HCT116 (cell line): ENCODE measurements around the gene COASY. TPM values are rescaled to one million over a fixed set of nuclear protein-coding genes. Genes with fewer than 3 reads are reported as not detected.

Experiments used
- ATAC-seq: fragments of 200-7000 bp; cut with Tn5 transposase; 2 replicates; pipeline ENCODE4 v1.9.1; 2020; ENCODE audit warnings: mild to moderate bottlenecking, moderate library complexity
- BruUV-seq: library from RNA; stranded (reverse); fragments of 400-500 nt; replicated peaks from 2 replicates; lab custom pipeline; 2021; lab: Mats Ljungman, UMichigan
- CTCF ChIA-PET: fragments of 300-600 bp; sonication (Branson Sonifier 250); formaldehyde crosslinking; loops from one replicate; lab custom pipeline; 2021; ENCODE audit warnings: antibody characterized with exemption; lab: Charles Lee
- POLR2A ChIA-PET: fragments of 300-600, 350-600 bp; sonication (Branson Sonifier 250); formaldehyde crosslinking; loops from one replicate; lab custom pipeline; 2021; ENCODE audit warnings: antibody characterized with exemption; lab: Charles Lee
- RAD21 ChIA-PET, 2 experiments: fragments of 300-600 bp; sonication (Branson Sonifier 250); formaldehyde crosslinking; loops; one replicate each; lab custom pipeline; 2023; ENCODE audit warnings: low total read pairs in 2 of 2; ENCODE audit not compliant: uncharacterized antibody in 2 of 2, unreplicated experiment in 2 of 2, low non-redundant PET in 1 of 2; lab: Charles Lee
- DNase-seq: peaks from one replicate; pipeline ENCODE4 v3.0.0-alpha.2; 2010; ENCODE audit warnings: low read depth, low spot score
- H2AFZ ChIP-seq: fragments of 200-600 bp; shearing (Covaris generic), sonication (generic); 2 replicates; pipeline ENCODE4 v1.6.1; 2017; ENCODE audit warnings: low read depth, mixed run types, mixed read lengths, antibody characterized with exemption, low read length; ENCODE audit not compliant: poor library complexity, severe bottlenecking
- H3K27ac ChIP-seq: 2 replicates; pipeline ENCODE4 v1.5.1; 2012; ENCODE audit warnings: low read depth, low read length
- H3K27me3 ChIP-seq: fragments of 200-600 bp; sonication (generic); 2 replicates; pipeline ENCODE4 v1.6.1; 2016; ENCODE audit warnings: mixed run types, low read length, mixed read lengths; ENCODE audit not compliant: insufficient read depth
- H3K36me3 ChIP-seq, 2 experiments: fragments of 200-500 bp in 1 of 2; fragments of 200-600 bp in 1 of 2; sonication (Bioruptor generic) in 1 of 2; sonication (generic) in 1 of 2; 2 replicates each; pipeline versions ENCODE4 v1.5.1 to v1.6.1; 2014 to 2016; ENCODE audit warnings: low read length in 2 of 2, inconsistent platforms in 1 of 2, mixed read lengths in 1 of 2, mixed run types in 1 of 2; ENCODE audit not compliant: insufficient read depth in 2 of 2, control insufficient read depth in 1 of 2
- H3K4me1 ChIP-seq, 2 experiments: fragments of 200-600 bp in 1 of 2; sonication (generic) in 1 of 2; 2 replicates each; pipeline versions ENCODE4 v1.5.1 to v1.6.1; 2012 to 2017; ENCODE audit warnings: low read length in 2 of 2, inconsistent platforms in 1 of 2, mild to moderate bottlenecking in 1 of 2, mixed read lengths in 1 of 2, mixed run types in 1 of 2, moderate library complexity in 1 of 2; ENCODE audit not compliant: insufficient read depth in 2 of 2, control insufficient read depth in 1 of 2
- H3K4me2 ChIP-seq: fragments of 200-600 bp; sonication (generic); 2 replicates; pipeline ENCODE4 v1.6.1; 2017; ENCODE audit warnings: mixed run types, low read length, mixed read lengths
- H3K4me3 ChIP-seq, 2 experiments: fragments of 200-600 bp in 1 of 2; sonication (generic) in 1 of 2; replicated peaks in 1 of 2; 2 replicates each; pipeline ENCODE4 v1.5.1; 2011 to 2016; ENCODE audit warnings: low read length in 2 of 2, control low read depth in 1 of 2, low read depth in 1 of 2, mild to moderate bottlenecking in 1 of 2, mixed read lengths in 1 of 2, mixed run types in 1 of 2
- H3K79me2 ChIP-seq: fragments of 200-600 bp; sonication (generic); 2 replicates; pipeline ENCODE4 v1.6.1; 2017; ENCODE audit warnings: mild to moderate bottlenecking, mixed run types, low read length, moderate library complexity, mixed read lengths; ENCODE audit not compliant: insufficient read depth
- H3K9ac ChIP-seq: fragments of 200-600 bp; sonication (generic); 2 replicates; pipeline ENCODE4 v1.6.1; 2016; ENCODE audit warnings: low read length, mixed read lengths
- H3K9me2 ChIP-seq: fragments of 200-600 bp; sonication (generic), shearing (Covaris generic); 2 replicates; pipeline ENCODE4 v1.6.1; 2017; ENCODE audit warnings: mixed run types, mild to moderate bottlenecking, moderate library complexity; ENCODE audit not compliant: insufficient read depth
- H3K9me3 ChIP-seq, 2 experiments: fragments of 200-500 bp in 1 of 2; fragments of 200-600 bp in 1 of 2; sonication (Bioruptor generic) in 1 of 2; sonication (generic) in 1 of 2; 2 replicates each; pipeline ENCODE4 v1.6.1; 2014 to 2017; ENCODE audit warnings: low read length in 2 of 2, mixed read lengths in 2 of 2, inconsistent platforms in 1 of 2, low read depth in 1 of 2, mild to moderate bottlenecking in 1 of 2, mixed run types in 1 of 2, moderate library complexity in 1 of 2; ENCODE audit not compliant: control insufficient read depth in 1 of 2, insufficient read depth in 1 of 2
- H4K20me1 ChIP-seq: fragments of 200-600 bp; sonication (generic), shearing (Covaris generic); 2 replicates; pipeline ENCODE4 v1.6.1; 2017; ENCODE audit warnings: mixed run types, mild to moderate bottlenecking, moderate library complexity; ENCODE audit not compliant: insufficient read depth
- CBX3 ChIP-seq: IDR thresholded peaks from 2 replicates; pipeline ENCODE4 v1.6.1; 2012; ENCODE audit warnings: low read depth
- CEBPB ChIP-seq: IDR thresholded peaks from 2 replicates; pipeline ENCODE4 v1.6.1; 2012; ENCODE audit warnings: low read depth
- EGR1 ChIP-seq: IDR thresholded peaks from 2 replicates; pipeline ENCODE4 v1.6.1; 2012; ENCODE audit warnings: low read depth
- EZH2 ChIP-seq: fragments of 200-600 bp; sonication (generic); IDR thresholded peaks from 2 replicates; pipeline ENCODE4 v1.6.1; 2017; ENCODE audit warnings: antibody characterized with exemption, mixed run types
- JUND ChIP-seq: IDR thresholded peaks from 2 replicates; pipeline ENCODE4 v1.6.1; 2012
- POLR2A ChIP-seq: IDR thresholded peaks from 2 replicates; pipeline ENCODE4 v1.7.0; 2011; ENCODE audit warnings: borderline replicate concordance; ENCODE audit not compliant: insufficient read depth, insufficient read length; ENCODE audit errors: extremely low read depth
- SIN3A ChIP-seq: IDR thresholded peaks from 2 replicates; pipeline ENCODE4 v1.6.1; 2012; ENCODE audit warnings: low read depth
- TCF7L2 ChIP-seq: IDR thresholded peaks from 2 replicates; pipeline ENCODE4 v1.7.0; 2011; ENCODE audit warnings: borderline replicate concordance, inconsistent platforms; ENCODE audit not compliant: insufficient read depth, insufficient read length; ENCODE audit errors: extremely low read depth
- ZFX ChIP-seq: fragments of 450-650 bp; IDR thresholded peaks from 2 replicates; pipeline ENCODE4 v1.6.1; 2017
- intact Hi-C: fragments of 100-400 bp; cut with micrococcal nuclease; formaldehyde crosslinking; loops from 2 replicates; pipeline ENCODE4 v1.10.0; 2022
- total RNA-seq: library from RNA; stranded (reverse); gene quantifications from one replicate; pipeline ENCODE4 v1.2.1, GENCODE V29; 2021; ENCODE audit not compliant: unreplicated experiment
- TF ChIP-seq, protein P1 (sequence below), 3 experiments: fragments of 200-600 bp in 1 of 3; sonication (generic) in 1 of 3; IDR thresholded peaks in 2 of 3; conservative IDR thresholded peaks in 1 of 3; 2 replicates each; pipeline ENCODE4 v1.5.1; 2012 to 2017; ENCODE audit warnings: low read depth in 2 of 3, low read length in 2 of 3, antibody characterized with exemption in 1 of 3, borderline replicate concordance in 1 of 3, control low read depth in 1 of 3, mild to moderate bottlenecking in 1 of 3, mixed read lengths in 1 of 3, mixed run types in 1 of 3, moderate library complexity in 1 of 3; ENCODE audit not compliant: insufficient read depth in 1 of 3
- TF ChIP-seq, protein P2 (sequence below): IDR thresholded peaks from 2 replicates; pipeline ENCODE4 v1.6.1; 2012
- TF ChIP-seq, protein P3 (sequence below): IDR thresholded peaks from 2 replicates; pipeline ENCODE4 v1.6.1; 2011; ENCODE audit warnings: mild to moderate bottlenecking, low read length, moderate library complexity; ENCODE audit not compliant: insufficient replicate concordance; ENCODE audit errors: extremely low read depth
- TF ChIP-seq, protein P4 (sequence below): IDR thresholded peaks from 2 replicates; pipeline ENCODE4 v1.6.1; 2012; ENCODE audit warnings: low read depth

Gene COASY
- total RNA-seq, 1 experiment from 2014 or later: 137 TPM

DNA sequence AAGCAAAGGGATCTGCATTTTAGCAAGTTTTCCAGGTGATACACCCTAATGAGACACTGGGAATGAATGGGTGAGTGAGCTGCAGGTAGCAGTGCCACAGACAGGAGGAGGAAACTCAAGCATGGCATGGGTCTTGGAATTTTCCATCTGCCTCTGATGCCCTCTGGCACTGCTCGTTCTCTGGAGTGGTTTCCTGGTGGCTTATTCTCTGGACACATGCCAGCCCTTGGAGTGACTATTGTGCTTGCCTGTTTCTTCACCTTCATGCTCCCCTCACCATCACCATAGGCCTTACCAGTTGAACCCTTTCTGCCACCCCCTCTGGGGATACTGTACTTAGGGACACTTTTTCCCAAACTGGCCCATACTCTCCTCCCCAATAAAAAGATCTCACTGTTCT, 1.6 kb downstream of the COASY start:
- CTCF ChIA-PET: no interaction called here
- ATAC-seq: no peak
- intact Hi-C loops: no loop called here

DNA sequence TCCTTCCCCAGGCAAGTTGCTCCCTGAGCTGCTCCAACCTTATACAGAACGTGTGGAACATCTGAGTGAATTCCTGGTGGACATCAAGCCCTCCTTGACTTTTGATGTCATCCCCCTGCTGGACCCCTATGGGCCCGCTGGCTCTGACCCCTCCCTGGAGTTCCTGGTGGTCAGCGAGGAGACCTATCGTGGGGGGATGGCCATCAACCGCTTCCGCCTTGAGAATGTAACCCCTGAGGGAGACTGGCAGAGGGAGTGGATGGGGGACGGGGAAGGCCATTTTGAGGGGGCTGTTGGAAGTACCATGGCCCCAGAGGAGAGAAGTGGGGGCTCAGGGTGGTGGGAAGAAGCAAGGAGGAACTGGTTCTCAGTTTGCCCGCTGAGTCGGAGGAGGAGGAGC, 2.0 kb downstream of the COASY start:
- H4K20me1 ChIP-seq: no peaks in the 10 kb centered on the region
- intact Hi-C loops: no loop called here
- no peak overlapping the region for H2AFZ ChIP-seq
- no peak for ATAC-seq
- H3K79me2 ChIP-seq: peaks cover 47% of the 10 kb centered on the region
- no peaks in the 10 kb centered on the region for H3K9me3 ChIP-seq
- ChIA-PET CTCF (no interaction called here), POLR2A (no interaction called here), RAD21 (no interaction called here)
- H3K4me1 ChIP-seq: peaks cover 30 to 58% of the 10 kb centered on the region in 2 experiments
- H3K9ac ChIP-seq: peak overlapping the region; percentile 99
- H3K9me2 ChIP-seq: no peaks in the 10 kb centered on the region
- DNase-seq: no peak
- H3K4me3 ChIP-seq: peak overlapping the region; percentile 99 to 100
- H3K27ac ChIP-seq: peak overlapping the region; percentile 89
- H3K4me2 ChIP-seq: peak overlapping the region; percentile 99
- peaks cover 15 to 33% of the 10 kb centered on the region in 2 experiments for H3K36me3 ChIP-seq
- H3K27me3 ChIP-seq: no peaks in the 10 kb centered on the region
- no TSS peak for BruUV-seq
- TF ChIP-seq SIN3A (no peak), CBX3 (no peak), EZH2 (no peak), JUND (no peak), EGR1 (no peak), POLR2A (no peak), ZFX (no peak), CEBPB (no peak)
- TF ChIP-seq, protein P1, sequence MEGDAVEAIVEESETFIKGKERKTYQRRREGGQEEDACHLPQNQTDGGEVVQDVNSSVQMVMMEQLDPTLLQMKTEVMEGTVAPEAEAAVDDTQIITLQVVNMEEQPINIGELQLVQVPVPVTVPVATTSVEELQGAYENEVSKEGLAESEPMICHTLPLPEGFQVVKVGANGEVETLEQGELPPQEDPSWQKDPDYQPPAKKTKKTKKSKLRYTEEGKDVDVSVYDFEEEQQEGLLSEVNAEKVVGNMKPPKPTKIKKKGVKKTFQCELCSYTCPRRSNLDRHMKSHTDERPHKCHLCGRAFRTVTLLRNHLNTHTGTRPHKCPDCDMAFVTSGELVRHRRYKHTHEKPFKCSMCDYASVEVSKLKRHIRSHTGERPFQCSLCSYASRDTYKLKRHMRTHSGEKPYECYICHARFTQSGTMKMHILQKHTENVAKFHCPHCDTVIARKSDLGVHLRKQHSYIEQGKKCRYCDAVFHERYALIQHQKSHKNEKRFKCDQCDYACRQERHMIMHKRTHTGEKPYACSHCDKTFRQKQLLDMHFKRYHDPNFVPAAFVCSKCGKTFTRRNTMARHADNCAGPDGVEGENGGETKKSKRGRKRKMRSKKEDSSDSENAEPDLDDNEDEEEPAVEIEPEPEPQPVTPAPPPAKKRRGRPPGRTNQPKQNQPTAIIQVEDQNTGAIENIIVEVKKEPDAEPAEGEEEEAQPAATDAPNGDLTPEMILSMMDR (IDR thresholded peaks at IDR 0.05 in 2 of 3, conservative IDR thresholded peaks at IDR 0.05 in 1 of 3; ENCODE audit: borderline replicate concordance in 1 of 3, insufficient read depth in 1 of 3, low read depth in 2 of 3, low read length in 2 of 3): no peak
- TF ChIP-seq, protein P2, sequence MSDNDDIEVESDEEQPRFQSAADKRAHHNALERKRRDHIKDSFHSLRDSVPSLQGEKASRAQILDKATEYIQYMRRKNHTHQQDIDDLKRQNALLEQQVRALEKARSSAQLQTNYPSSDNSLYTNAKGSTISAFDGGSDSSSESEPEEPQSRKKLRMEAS: no peak
- TF ChIP-seq, protein P3, sequence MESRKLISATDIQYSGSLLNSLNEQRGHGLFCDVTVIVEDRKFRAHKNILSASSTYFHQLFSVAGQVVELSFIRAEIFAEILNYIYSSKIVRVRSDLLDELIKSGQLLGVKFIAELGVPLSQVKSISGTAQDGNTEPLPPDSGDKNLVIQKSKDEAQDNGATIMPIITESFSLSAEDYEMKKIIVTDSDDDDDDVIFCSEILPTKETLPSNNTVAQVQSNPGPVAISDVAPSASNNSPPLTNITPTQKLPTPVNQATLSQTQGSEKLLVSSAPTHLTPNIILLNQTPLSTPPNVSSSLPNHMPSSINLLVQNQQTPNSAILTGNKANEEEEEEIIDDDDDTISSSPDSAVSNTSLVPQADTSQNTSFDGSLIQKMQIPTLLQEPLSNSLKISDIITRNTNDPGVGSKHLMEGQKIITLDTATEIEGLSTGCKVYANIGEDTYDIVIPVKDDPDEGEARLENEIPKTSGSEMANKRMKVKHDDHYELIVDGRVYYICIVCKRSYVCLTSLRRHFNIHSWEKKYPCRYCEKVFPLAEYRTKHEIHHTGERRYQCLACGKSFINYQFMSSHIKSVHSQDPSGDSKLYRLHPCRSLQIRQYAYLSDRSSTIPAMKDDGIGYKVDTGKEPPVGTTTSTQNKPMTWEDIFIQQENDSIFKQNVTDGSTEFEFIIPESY: no peak
- TF ChIP-seq, protein P4, sequence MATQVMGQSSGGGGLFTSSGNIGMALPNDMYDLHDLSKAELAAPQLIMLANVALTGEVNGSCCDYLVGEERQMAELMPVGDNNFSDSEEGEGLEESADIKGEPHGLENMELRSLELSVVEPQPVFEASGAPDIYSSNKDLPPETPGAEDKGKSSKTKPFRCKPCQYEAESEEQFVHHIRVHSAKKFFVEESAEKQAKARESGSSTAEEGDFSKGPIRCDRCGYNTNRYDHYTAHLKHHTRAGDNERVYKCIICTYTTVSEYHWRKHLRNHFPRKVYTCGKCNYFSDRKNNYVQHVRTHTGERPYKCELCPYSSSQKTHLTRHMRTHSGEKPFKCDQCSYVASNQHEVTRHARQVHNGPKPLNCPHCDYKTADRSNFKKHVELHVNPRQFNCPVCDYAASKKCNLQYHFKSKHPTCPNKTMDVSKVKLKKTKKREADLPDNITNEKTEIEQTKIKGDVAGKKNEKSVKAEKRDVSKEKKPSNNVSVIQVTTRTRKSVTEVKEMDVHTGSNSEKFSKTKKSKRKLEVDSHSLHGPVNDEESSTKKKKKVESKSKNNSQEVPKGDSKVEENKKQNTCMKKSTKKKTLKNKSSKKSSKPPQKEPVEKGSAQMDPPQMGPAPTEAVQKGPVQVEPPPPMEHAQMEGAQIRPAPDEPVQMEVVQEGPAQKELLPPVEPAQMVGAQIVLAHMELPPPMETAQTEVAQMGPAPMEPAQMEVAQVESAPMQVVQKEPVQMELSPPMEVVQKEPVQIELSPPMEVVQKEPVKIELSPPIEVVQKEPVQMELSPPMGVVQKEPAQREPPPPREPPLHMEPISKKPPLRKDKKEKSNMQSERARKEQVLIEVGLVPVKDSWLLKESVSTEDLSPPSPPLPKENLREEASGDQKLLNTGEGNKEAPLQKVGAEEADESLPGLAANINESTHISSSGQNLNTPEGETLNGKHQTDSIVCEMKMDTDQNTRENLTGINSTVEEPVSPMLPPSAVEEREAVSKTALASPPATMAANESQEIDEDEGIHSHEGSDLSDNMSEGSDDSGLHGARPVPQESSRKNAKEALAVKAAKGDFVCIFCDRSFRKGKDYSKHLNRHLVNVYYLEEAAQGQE: no peak

More for the DNA sequence above, 1.6 kb downstream of the COASY start:
- H3K4me2 ChIP-seq: peak overlapping the region; percentile 99
- TF ChIP-seq SIN3A (0 out of 2 replicates have a peak, but pooled peaks have one; percentile 3), TCF7L2 (no peak), EZH2 (no peak)
- TF ChIP-seq, all 23 proteins: peak for 1
- Histone ChIP-seq H3K9me3 (no peaks in the 10 kb centered on the region), H3K36me3 (peaks cover 11 to 29% of the 10 kb centered on the region in 2 experiments; a peak in 3 of 4 replicates), H3K9ac (peak overlapping the region; percentile 99), H3K79me2 (peaks cover 43% of the 10 kb centered on the region), H3K27ac (peak overlapping the region; percentile 89), H2AFZ (no peak overlapping the region), H3K27me3 (no peaks in the 10 kb centered on the region), H4K20me1 (no peaks in the 10 kb centered on the region), H3K4me3 (peak overlapping the region; percentile 99 to 100), H3K4me1 (peaks cover 30 to 58% of the 10 kb centered on the region in 2 experiments), H3K9me2 (no peaks in the 10 kb centered on the region)
- RAD21 ChIA-PET: no interaction called here
- POLR2A ChIA-PET: no interaction called here
- no TSS peak for BruUV-seq
- DNase-seq: no peak
